Erythroblast (primary cell): ENCODE results near the gene RIMBP2.

Source experiments
- GATA1 ChIP-seq: IDR thresholded peaks from 2 replicates; pipeline ENCODE4 v1.6.1; 2011; ENCODE audit warnings: low read depth, mild to moderate bottlenecking, control low read depth, low read length, moderate library complexity
- POLR2A ChIP-seq: IDR thresholded peaks from 2 replicates; pipeline ENCODE4 v1.6.1; 2011; ENCODE audit warnings: mild to moderate bottlenecking, low read length

- TF ChIP-seq POLR2A, result no peak
- no peak for TF ChIP-seq GATA1
These were observed 29.8 kb upstream of the RIMBP2 start for GRCh38 chr12:130745921-130746320.
